HCT116 (cell line): ENCODE measurements around the gene SPARCL1.

Experiments
- CEBPB ChIP-seq: IDR thresholded peaks from 2 replicates; pipeline ENCODE4 v1.6.1; 2012; ENCODE audit warnings: low read depth
- EGR1 ChIP-seq: IDR thresholded peaks from 2 replicates; pipeline ENCODE4 v1.6.1; 2012; ENCODE audit warnings: low read depth
- EZH2 ChIP-seq: fragments of 200-600 bp; sonication (generic); IDR thresholded peaks from 2 replicates; pipeline ENCODE4 v1.6.1; 2017; ENCODE audit warnings: antibody characterized with exemption, mixed run types
- EZH2phosphoT487 ChIP-seq: fragments of 200-600 bp; IDR thresholded peaks from 2 replicates; pipeline ENCODE4 v1.6.1; 2018; ENCODE audit warnings: antibody characterized with exemption, borderline replicate concordance
- FOSL1 ChIP-seq: IDR thresholded peaks from 2 replicates; pipeline ENCODE4 v1.6.1; 2012; ENCODE audit warnings: low read depth
- POLR2A ChIP-seq: IDR thresholded peaks from 2 replicates; pipeline ENCODE4 v1.7.0; 2011; ENCODE audit warnings: borderline replicate concordance; ENCODE audit not compliant: insufficient read depth, insufficient read length; ENCODE audit errors: extremely low read depth
- POLR2AphosphoS5 ChIP-seq: IDR thresholded peaks from 2 replicates; pipeline ENCODE4 v1.6.1; 2011; ENCODE audit warnings: mild to moderate bottlenecking, low read depth, low read length, moderate library complexity
- SIN3A ChIP-seq: IDR thresholded peaks from 2 replicates; pipeline ENCODE4 v1.6.1; 2012; ENCODE audit warnings: low read depth
- YY1 ChIP-seq: IDR thresholded peaks from 2 replicates; pipeline ENCODE4 v1.6.1; 2011; ENCODE audit warnings: low read length, low read depth, moderate library complexity, mild to moderate bottlenecking; ENCODE audit not compliant: insufficient replicate concordance; ENCODE audit errors: extremely low read depth
- ZNF274 ChIP-seq: fragments of 200-500 bp; sonication (Bioruptor generic); IDR thresholded peaks from 2 replicates; pipeline ENCODE4 v1.6.1; 2014; ENCODE audit warnings: mild to moderate bottlenecking, low read depth, low read length, inconsistent platforms
- TF ChIP-seq, protein P1 (sequence below), 3 experiments: fragments of 200-600 bp in 1 of 3; sonication (generic) in 1 of 3; IDR thresholded peaks in 2 of 3; conservative IDR thresholded peaks in 1 of 3; 2 replicates each; pipeline ENCODE4 v1.5.1; 2012 to 2017; ENCODE audit warnings: low read depth in 2 of 3, low read length in 2 of 3, antibody characterized with exemption in 1 of 3, borderline replicate concordance in 1 of 3, control low read depth in 1 of 3, mild to moderate bottlenecking in 1 of 3, mixed read lengths in 1 of 3, mixed run types in 1 of 3, moderate library complexity in 1 of 3; ENCODE audit not compliant: insufficient read depth in 1 of 3
- TF ChIP-seq, protein P2 (sequence below): IDR thresholded peaks from 2 replicates; pipeline ENCODE4 v1.6.1; 2012
- TF ChIP-seq, protein P3 (sequence below): IDR thresholded peaks from 2 replicates; pipeline ENCODE4 v1.6.1; 2012; ENCODE audit warnings: low read depth
- TF ChIP-seq, protein P4 (sequence below): IDR thresholded peaks from 2 replicates; pipeline ENCODE4 v1.6.1; 2012

DNA sequence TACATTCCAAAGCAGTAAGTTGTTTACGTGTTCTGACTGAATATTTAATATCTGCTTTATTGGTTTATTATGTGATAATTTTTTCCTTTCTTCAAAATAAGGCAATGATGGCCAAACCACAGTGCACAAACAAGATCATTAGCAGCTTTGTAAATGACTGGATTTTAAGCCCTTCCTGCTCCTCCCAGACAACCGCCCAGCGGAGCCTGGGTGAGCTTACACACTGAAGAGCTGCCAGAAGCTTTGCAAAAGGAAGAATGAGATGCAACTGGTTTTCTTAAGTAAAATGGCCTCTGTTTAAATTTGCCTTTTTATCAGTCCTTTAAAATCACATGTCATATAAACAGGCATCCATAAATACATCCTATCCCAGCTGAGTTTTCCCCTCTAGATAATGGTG, 52.2 kb downstream of the SPARCL1 start:
- TF ChIP-seq, protein P1, sequence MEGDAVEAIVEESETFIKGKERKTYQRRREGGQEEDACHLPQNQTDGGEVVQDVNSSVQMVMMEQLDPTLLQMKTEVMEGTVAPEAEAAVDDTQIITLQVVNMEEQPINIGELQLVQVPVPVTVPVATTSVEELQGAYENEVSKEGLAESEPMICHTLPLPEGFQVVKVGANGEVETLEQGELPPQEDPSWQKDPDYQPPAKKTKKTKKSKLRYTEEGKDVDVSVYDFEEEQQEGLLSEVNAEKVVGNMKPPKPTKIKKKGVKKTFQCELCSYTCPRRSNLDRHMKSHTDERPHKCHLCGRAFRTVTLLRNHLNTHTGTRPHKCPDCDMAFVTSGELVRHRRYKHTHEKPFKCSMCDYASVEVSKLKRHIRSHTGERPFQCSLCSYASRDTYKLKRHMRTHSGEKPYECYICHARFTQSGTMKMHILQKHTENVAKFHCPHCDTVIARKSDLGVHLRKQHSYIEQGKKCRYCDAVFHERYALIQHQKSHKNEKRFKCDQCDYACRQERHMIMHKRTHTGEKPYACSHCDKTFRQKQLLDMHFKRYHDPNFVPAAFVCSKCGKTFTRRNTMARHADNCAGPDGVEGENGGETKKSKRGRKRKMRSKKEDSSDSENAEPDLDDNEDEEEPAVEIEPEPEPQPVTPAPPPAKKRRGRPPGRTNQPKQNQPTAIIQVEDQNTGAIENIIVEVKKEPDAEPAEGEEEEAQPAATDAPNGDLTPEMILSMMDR (IDR thresholded peaks at IDR 0.05 in 2 of 3, conservative IDR thresholded peaks at IDR 0.05 in 1 of 3; ENCODE audit: borderline replicate concordance in 1 of 3, insufficient read depth in 1 of 3, low read depth in 2 of 3, low read length in 2 of 3) = no peak
- TF ChIP-seq EZH2 = no peak
- TF ChIP-seq, protein P2, sequence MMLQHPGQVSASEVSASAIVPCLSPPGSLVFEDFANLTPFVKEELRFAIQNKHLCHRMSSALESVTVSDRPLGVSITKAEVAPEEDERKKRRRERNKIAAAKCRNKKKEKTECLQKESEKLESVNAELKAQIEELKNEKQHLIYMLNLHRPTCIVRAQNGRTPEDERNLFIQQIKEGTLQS = no peak
- TF ChIP-seq POLR2A = no peak
- no peak for TF ChIP-seq EGR1
- no peak for TF ChIP-seq POLR2AphosphoS5
- TF ChIP-seq, protein P3, sequence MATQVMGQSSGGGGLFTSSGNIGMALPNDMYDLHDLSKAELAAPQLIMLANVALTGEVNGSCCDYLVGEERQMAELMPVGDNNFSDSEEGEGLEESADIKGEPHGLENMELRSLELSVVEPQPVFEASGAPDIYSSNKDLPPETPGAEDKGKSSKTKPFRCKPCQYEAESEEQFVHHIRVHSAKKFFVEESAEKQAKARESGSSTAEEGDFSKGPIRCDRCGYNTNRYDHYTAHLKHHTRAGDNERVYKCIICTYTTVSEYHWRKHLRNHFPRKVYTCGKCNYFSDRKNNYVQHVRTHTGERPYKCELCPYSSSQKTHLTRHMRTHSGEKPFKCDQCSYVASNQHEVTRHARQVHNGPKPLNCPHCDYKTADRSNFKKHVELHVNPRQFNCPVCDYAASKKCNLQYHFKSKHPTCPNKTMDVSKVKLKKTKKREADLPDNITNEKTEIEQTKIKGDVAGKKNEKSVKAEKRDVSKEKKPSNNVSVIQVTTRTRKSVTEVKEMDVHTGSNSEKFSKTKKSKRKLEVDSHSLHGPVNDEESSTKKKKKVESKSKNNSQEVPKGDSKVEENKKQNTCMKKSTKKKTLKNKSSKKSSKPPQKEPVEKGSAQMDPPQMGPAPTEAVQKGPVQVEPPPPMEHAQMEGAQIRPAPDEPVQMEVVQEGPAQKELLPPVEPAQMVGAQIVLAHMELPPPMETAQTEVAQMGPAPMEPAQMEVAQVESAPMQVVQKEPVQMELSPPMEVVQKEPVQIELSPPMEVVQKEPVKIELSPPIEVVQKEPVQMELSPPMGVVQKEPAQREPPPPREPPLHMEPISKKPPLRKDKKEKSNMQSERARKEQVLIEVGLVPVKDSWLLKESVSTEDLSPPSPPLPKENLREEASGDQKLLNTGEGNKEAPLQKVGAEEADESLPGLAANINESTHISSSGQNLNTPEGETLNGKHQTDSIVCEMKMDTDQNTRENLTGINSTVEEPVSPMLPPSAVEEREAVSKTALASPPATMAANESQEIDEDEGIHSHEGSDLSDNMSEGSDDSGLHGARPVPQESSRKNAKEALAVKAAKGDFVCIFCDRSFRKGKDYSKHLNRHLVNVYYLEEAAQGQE = no peak
- no peak for TF ChIP-seq EZH2phosphoT487
- no peak for TF ChIP-seq SIN3A
- TF ChIP-seq, protein P4, sequence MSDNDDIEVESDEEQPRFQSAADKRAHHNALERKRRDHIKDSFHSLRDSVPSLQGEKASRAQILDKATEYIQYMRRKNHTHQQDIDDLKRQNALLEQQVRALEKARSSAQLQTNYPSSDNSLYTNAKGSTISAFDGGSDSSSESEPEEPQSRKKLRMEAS = no peak
- TF ChIP-seq ZNF274 = no peak
- TF ChIP-seq YY1 = no peak
- TF ChIP-seq FOSL1 = no peak
- TF ChIP-seq CEBPB = no peak
